GM12892 (cell line): ENCODE results near the gene MAGOHB.
"Not testable (repeated sequence)": the region's sequence is repeated elsewhere in the genome, so short reads cannot be mapped to it uniquely, and the experiment has no call there.

Source experiments
- DNase-seq: peaks from one replicate; pipeline ENCODE4 v3.0.0; 2011; ENCODE audit not compliant: insufficient read length
- FAIRE-seq: peaks from 2 replicates; lab custom pipeline; 2011; peaks lifted over from hg19 to GRCh38; lab: Jason Lieb, UNC
- POLR2A ChIP-seq: IDR thresholded peaks from 2 replicates; pipeline ENCODE4 v1.6.1; 2011; ENCODE audit warnings: low read depth, low read length, control low read depth
- POLR2AphosphoS5 ChIP-seq: IDR thresholded peaks from 2 replicates; pipeline ENCODE4 v1.6.1; 2011; ENCODE audit warnings: low read depth, low read length, control low read depth
- TAF1 ChIP-seq: IDR thresholded peaks from 2 replicates; pipeline ENCODE4 v1.6.1; 2011; ENCODE audit warnings: low read depth, mild to moderate bottlenecking, control low read depth, low read length, borderline replicate concordance

Gene MAGOHB

DNA sequence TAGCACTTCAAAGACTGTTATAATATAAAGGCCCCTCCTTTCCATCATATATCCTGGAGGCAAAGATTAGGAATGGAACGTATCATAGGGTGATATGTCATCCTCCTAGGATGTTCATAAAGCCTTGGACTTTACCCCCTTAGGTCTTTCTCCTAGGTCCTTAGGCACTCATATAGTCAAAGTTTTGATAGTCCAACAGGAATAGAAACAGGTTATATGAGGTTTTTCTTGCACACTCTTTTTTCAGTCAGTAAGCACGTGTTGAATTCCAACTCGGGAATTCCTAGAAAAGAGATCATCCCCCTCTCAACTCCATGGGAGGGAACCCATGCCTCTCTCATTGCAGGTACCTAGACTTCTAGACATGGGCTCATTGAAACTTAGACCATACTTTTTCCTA lies 20.1 kb upstream of the MAGOHB start:
- DNase-seq (no peak), FAIRE-seq (no peak)
- TF ChIP-seq POLR2A, result no peak

DNA sequence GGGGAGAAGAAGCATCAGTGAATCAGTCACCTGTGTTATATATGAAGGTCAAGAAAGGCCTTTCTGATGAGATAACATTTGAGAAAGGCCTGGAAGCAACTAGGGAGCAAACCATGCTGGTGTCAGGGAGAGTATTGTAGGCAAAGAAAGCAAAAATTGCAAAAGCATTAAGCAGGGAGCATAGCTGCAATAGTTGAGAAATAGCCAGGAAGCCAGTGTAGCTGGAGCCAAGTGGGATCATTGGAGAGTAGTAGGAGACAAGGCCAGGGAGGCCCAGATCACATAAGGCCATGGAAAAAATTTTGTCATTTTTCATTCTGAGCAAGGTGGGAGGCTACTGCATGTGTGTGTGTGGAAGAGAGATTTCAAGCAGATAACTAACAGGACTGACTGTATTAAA lies 18.8 kb upstream of the MAGOHB start:
- no peak for DNase-seq
- TF ChIP-seq POLR2AphosphoS5, result no peak
- TF ChIP-seq POLR2A, result no peak
- no peak for TF ChIP-seq TAF1
- FAIRE-seq, result no peak

DNA sequence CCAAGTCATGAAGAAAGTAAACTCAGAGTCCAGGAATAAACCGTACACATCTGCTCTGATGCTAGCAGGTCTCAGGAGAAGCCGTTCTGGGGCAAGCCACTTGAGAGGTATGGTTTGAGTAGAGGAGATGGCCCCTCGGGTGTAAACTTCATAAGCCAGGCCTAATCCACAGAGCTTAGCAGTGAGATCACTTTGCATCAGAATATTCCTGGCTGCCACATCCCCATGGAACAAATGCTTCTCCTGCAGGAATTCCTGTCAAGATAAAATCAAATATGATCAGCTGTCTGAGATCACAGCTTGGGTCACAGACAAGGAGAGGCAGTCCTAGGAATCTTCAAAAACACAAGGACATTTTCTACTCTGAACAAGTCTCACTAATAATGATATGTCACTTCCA lies 11.2 kb upstream of the MAGOHB start:
- DNase-seq, result no peak
- FAIRE-seq, result no peak
- TF ChIP-seq POLR2A (no peak), TAF1 (no peak), POLR2AphosphoS5 (no peak)

DNA sequence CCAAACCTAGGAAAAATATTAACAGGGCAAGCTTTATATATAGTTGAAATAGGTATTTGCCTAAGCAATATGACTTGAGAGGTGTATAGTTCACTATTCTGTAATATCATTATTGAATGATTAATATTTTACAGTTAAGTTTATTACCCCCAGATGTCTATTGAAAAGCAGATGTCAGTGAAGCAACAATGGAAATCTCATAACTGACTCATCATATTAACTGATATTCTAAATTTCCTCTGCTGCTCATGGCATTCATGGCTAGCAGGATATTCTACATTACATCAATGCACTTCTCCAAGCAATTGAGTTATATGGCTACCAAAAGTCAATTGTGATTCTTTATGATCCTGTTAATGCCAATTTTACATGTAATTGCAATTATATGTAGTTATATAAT lies 9.7 kb upstream of the MAGOHB start:
- DNase-seq (no peak), FAIRE-seq (no peak)
- TF ChIP-seq POLR2A (no peak), TAF1 (no peak), POLR2AphosphoS5 (no peak)

DNA sequence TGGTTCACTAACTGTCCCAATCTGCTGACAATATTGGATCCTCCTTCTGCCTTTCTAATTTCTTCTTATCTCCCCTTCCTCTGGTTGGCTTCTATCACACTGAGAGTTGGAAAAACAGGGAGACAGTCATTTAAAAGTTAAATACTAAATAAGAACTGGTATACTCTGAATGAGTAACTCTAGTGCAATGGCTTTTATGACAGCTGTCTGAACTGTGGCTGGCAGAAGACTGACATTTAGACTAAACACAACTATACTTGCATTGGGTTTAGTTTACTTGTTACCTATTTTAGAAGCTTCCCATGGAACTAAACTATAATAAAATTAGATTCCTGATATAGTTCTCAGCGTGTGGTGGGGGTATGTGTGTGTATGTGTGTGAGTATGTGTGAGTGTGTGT lies 7.9 kb upstream of the MAGOHB start:
- FAIRE-seq (no peak), DNase-seq (no peak)
- TF ChIP-seq POLR2AphosphoS5 (no peak), TAF1 (no peak), POLR2A (no peak)

DNA sequence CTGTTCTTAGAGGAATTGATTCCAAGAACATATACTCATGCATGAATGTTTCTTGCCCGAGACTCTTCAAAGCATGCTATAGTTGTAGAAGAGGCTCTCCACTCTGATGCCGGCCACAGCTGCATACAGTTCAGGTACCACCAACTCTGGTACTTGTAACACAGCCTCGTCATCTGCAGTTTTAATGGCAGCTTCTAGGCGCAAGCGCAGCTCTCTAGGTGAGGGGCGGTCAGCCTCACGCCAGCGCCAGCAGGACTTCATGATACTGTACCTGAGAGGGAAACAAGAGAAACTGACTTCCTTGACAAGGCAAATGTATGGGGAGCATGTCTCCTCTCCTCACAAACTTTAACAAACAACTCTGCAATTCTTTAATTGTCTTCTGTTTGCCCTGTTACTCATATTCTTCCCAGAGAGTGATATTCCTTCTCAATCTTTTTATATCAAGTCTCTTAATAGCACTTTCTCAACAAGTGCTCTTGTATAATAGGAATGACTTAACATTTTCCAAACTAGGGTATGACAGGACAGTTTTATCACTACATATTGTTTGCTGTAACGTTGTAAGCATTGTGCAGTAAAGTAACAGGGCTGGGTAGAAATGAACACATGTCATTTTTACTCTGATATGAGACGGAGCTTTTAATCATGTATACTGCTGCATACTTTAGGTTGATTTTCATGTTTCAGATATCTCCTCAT lies 6.8 kb upstream of the MAGOHB start:
- no peak for TF ChIP-seq TAF1
- no peak for TF ChIP-seq POLR2A
- no peak for TF ChIP-seq POLR2AphosphoS5
- DNase-seq, result no peak
- no peak for FAIRE-seq

DNA sequence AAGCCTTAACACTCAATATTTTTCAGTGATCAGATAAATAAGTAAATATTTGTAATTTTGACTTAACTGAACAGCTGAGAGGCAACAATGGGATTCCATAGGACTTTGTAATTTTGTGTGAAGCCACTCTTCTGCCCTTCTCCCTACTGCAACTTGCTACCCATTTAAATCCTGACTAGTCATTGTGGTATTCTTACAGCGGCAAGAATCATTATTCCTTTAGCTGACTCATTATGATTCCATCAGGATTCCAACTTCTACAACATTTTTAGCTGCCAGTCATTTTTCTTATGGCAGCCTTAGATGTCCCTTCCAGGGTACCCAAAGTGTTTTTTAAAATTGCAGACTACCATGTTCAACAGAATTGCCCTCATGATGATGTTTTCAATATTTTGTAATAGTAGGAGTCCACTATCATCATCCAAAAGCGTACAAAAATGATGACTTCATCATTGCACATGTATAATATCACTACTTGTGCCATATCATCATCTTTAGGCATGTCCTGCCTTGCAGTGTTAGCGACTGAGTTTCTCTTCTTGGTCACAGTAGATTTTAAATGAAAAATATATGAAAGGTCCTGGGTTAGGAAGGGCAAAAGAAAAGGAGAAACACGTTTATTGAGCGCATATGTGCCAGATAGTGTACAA lies 5.1 kb upstream of the MAGOHB start:
- no peak for DNase-seq
- FAIRE-seq, result no peak
- TF ChIP-seq POLR2A (no peak), TAF1 (no peak), POLR2AphosphoS5 (no peak)

DNA sequence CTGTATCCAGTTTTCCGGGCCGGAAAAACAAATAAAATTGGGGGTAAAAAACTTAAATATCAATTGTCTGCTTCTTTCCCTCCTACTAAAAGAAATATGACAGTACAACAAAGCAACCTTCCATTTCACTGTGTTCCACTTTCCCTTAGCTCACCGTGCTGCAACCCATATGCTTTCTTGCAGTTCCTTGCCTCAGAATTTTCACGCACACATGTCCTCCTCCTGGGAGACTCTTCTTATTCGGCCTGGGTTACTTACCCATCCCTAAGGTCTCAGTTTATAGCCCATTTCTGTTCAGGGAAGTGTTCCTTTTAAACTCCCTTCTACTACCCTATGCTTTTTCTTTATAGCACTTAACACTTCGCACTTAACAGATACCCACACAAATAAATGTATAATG lies 4.5 kb upstream of the MAGOHB start:
- no peak for FAIRE-seq
- DNase-seq, result no peak
- no peak for TF ChIP-seq TAF1

DNA sequence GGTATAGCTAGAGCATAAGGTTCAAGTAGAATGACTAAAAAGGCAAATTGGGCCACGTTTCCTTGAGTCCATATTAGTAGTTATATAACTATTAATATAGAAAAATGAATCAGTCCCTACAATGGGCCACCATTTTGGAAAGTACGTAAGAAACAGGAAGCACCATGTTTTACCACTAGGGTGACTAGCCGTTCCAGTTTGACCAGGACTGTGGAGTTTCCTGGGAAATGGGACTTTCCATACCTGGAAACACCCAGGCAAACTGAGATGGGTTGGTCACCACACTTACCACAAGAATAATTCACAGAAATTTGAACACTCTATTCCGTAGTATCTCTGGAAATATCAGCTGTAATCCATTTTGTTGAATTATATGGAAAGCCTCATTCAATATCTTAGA lies 2.1 kb upstream of the MAGOHB start:
- DNase-seq, result no peak
- FAIRE-seq, result no peak

DNA sequence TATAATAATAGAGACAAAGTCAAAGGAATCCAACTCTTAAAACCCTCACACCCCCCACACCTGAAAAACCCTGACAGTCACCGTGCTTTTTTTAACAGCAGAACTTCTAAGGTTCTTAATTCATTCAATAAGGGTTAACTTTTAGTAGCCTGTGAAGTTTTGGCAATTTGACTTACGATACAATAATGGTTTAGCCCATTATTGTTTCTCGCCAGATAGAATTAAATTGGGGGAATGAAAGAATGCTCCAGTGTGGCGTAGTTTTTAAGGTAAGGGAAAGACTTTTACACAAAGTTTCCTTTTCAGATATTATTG lies 604 bp upstream of the MAGOHB start:
- FAIRE-seq, result no peak
- DNase-seq, result no peak
- TF ChIP-seq POLR2AphosphoS5 (no peak), POLR2A (no peak), TAF1 (no peak)

More for the DNA sequence above, 2.1 kb upstream of the MAGOHB start:
- TF ChIP-seq TAF1 (no peak), POLR2A (no peak), POLR2AphosphoS5 (no peak)

DNA sequence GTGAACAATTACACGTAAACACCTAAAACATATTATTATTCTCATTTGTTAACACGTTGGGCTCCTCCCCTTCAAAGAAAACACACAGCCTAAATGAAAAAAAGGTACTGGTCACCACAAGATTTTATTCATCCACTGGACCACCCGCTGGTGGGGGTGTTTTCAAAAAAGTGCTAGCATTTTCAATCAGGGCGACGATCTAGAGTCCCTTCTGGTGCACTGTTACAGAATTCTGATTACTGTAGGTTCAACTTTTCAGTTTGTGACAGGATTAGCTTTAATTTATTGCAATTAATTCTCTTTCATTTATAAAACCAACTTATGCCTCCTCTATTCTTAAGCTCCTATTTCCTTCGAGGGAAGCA lies 443 bp downstream of the MAGOHB start:
- FAIRE-seq, result no peak
- TF ChIP-seq POLR2A, result no peak
- no peak for TF ChIP-seq TAF1
- TF ChIP-seq POLR2AphosphoS5, result no peak
- DNase-seq, result no peak

DNA sequence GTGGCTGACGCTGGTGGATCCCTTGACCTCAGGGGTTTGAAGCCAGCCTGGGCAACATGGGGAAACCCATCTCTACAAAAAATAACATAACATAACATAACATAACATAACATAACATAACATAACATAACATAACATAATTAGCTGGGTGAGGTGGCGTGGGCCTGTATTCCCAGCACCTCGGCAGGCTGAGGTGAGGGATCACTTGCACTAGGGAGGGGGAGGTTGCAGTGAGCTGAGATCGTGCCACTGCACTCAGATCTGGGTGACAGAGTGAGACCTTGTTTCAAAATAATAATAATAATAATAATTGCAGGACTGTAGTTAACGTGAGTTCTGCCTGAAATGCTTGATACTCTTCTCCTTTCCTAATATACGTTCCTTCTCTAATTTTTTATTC lies 1.3 kb downstream of the MAGOHB start:
- peak; percentile 85 for FAIRE-seq

DNA sequence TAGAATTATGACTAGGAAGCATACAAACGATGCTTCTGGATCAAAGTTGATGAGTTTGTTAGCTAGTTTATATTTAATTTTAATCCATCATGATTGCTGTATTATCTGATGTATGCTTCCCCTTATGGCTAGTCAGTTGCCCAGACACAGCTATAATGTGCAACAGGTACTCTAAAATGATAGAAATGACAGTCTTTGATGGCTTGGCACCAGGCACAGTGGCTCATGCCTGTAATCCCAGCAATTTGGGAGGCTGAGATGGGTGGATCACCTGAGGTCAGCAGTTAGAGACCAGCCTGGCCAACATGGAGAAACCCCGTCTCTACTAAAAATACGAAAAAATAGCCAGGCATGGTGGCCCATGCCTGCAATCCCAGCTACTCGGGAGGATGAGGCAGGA lies 2.2 kb downstream of the MAGOHB start:
- DNase-seq, FAIRE-seq: not testable (repeated sequence)

More for the DNA sequence above, 1.3 kb downstream of the MAGOHB start:
- TF ChIP-seq TAF1, result no peak
- TF ChIP-seq POLR2AphosphoS5, result no peak
- no peak for TF ChIP-seq POLR2A
- no peak for DNase-seq
